ENCODE measurements around the gene MAPK8IP2. TPM values are rescaled to one million over a fixed set of nuclear protein-coding genes. Genes with fewer than 3 reads are reported as not detected.

MAPK8IP2 gene
- polyA plus RNA-seq, 1 of the 3 experiments (the other 2 are of a cell fraction), result 2.7 TPM

- ChIA-PET CTCF (interaction anchor here (1.9 kb wide), 1 partner anchor 15 kb away, joined by 12 read pairs; no protein-coding TSS in a partner anchor), POLR2A (interaction anchor here (1.2 kb wide), 1 partner anchor 27 kb away, joined by 3 read pairs; no protein-coding TSS in a partner anchor)
- Histone ChIP-seq H4K20me1 (ENCODE audit: insufficient read depth) (no peaks in the 10 kb centered on the region), H3K4me3 (ENCODE audit: low read depth in 2 of 2, low read length in 1 of 2) (no peak overlapping the region), H3K4me1 (ENCODE audit: control insufficient read depth in 1 of 2, insufficient read depth in 2 of 2, low read depth in 1 of 2, low read length in 1 of 2) (peaks cover 0 to 7% of the 10 kb centered on the region in 2 experiments; a peak in 1 of 4 replicates), H3K79me2 (ENCODE audit: insufficient read depth) (no peaks in the 10 kb centered on the region), H3F3A (replicated peaks; ENCODE audit: insufficient read depth) (no peaks in the 10 kb centered on the region), H3K27me3 (ENCODE audit: insufficient read depth) (no peaks in the 10 kb centered on the region), H3K36me3 (replicated peaks in 1 of 2; ENCODE audit: control insufficient read depth in 1 of 2, insufficient read depth in 2 of 2, low read length in 1 of 2) (no peaks in the 10 kb centered on the region), H3K27ac (ENCODE audit: low read depth in 2 of 2, low read length in 1 of 2) (no peak overlapping the region), H3K9ac (no peak overlapping the region), H3K9me2 (no peaks in the 10 kb centered on the region), H2AFZ (ENCODE audit: low read depth) (no peak overlapping the region), H3K9me3 (no peaks in the 10 kb centered on the region), H3K4me2 (no peak overlapping the region)
- no peak for TF ChIP-seq YY1 (IDR thresholded peaks at IDR 0.05; ENCODE audit: low read depth)
- TF ChIP-seq NRF1 (IDR thresholded peaks at IDR 0.05; ENCODE audit: low read depth, low read length), result no peak
- no peak for TF ChIP-seq MXI1 (IDR thresholded peaks at IDR 0.05; ENCODE audit: low read depth, low read length)
- no peak for TF ChIP-seq PBX3 (IDR thresholded peaks at IDR 0.05)
- no peak for TF ChIP-seq POLR2AphosphoS5 (IDR thresholded peaks at IDR 0.05; ENCODE audit: low read depth, low read length)
- TF ChIP-seq RFX5 (IDR thresholded peaks at IDR 0.05; ENCODE audit: low read length), result no peak
- no peak for TF ChIP-seq TCF12 (IDR thresholded peaks at IDR 0.05)
- no peak for TF ChIP-seq RCOR1 (IDR thresholded peaks at IDR 0.05; ENCODE audit: low read length)
- TF ChIP-seq TAF1 (IDR thresholded peaks at IDR 0.05; ENCODE audit: borderline replicate concordance, low read depth, low read length), result no peak
- no peak for TF ChIP-seq EZH2phosphoT487 (IDR thresholded peaks at IDR 0.05; ENCODE audit: borderline replicate concordance, low read depth)
- TF ChIP-seq USF1 (IDR thresholded peaks at IDR 0.05; ENCODE audit: borderline replicate concordance, low read depth), result no peak
- TF ChIP-seq GABPA (IDR thresholded peaks at IDR 0.05; ENCODE audit: low read depth), result no peak
- TF ChIP-seq SIN3A (IDR thresholded peaks at IDR 0.05; ENCODE audit: borderline replicate concordance, low read depth, low read length), result no peak
- DNase-seq, result no peak
- WGBS (ENCODE audit: low lambda C conversion rate), result 78% methylated on average over 6 of the region's 20 CpGs
Measured at GRCh38 chr22:50605613-50606074, 5.1 kb downstream of the MAPK8IP2 start.

GRCh38 chr22:50606165-50606945, 5.8 kb downstream of the MAPK8IP2 start:
- H3K79me2 ChIP-seq (ENCODE audit: insufficient read depth), result no peaks in the 10 kb centered on the region
- ChIA-PET POLR2A (interaction anchor here (1.2 kb wide), 1 partner anchor 28 kb away, joined by 3 read pairs; no protein-coding TSS in a partner anchor), CTCF (interaction anchor here (1.9 kb wide), 1 partner anchor 14 kb away, joined by 12 read pairs; no protein-coding TSS in a partner anchor)
- no peak overlapping the region for H3K27ac ChIP-seq (ENCODE audit: low read depth in 2 of 2, low read length in 1 of 2)
- no peaks in the 10 kb centered on the region for H4K20me1 ChIP-seq (ENCODE audit: insufficient read depth)
- H3F3A ChIP-seq (replicated peaks; ENCODE audit: insufficient read depth), result no peaks in the 10 kb centered on the region
- H3K4me3 ChIP-seq (ENCODE audit: low read depth in 2 of 2, low read length in 1 of 2), result no peak overlapping the region
- 75% methylated on average over 18 of the region's 19 CpGs for WGBS (ENCODE audit: low lambda C conversion rate)
- H3K4me1 ChIP-seq (ENCODE audit: control insufficient read depth in 1 of 2, insufficient read depth in 2 of 2, low read depth in 1 of 2, low read length in 1 of 2), result peaks cover 0 to 7% of the 10 kb centered on the region in 2 experiments; a peak in 1 of 4 replicates
- H2AFZ ChIP-seq (ENCODE audit: low read depth), result no peak overlapping the region
- no peaks in the 10 kb centered on the region for H3K9me3 ChIP-seq
- H3K9me2 ChIP-seq, result no peaks in the 10 kb centered on the region
- H3K36me3 ChIP-seq (replicated peaks in 1 of 2; ENCODE audit: control insufficient read depth in 1 of 2, insufficient read depth in 2 of 2, low read length in 1 of 2), result no peaks in the 10 kb centered on the region
- no peak overlapping the region for H3K9ac ChIP-seq
- no peak for DNase-seq
- no peaks in the 10 kb centered on the region for H3K27me3 ChIP-seq (ENCODE audit: insufficient read depth)
- H3K4me2 ChIP-seq, result no peak overlapping the region
- TF ChIP-seq GABPA (IDR thresholded peaks at IDR 0.05; ENCODE audit: low read depth) (no peak), ELF1 (IDR thresholded peaks at IDR 0.05) (no peak), TCF12 (IDR thresholded peaks at IDR 0.05) (no peak), NRF1 (IDR thresholded peaks at IDR 0.05; ENCODE audit: low read depth, low read length) (no peak), YY1 (IDR thresholded peaks at IDR 0.05; ENCODE audit: low read depth) (no peak), EZH2phosphoT487 (IDR thresholded peaks at IDR 0.05; ENCODE audit: borderline replicate concordance, low read depth) (no peak), SIN3A (IDR thresholded peaks at IDR 0.05; ENCODE audit: borderline replicate concordance, low read depth, low read length) (no peak), MAX (IDR thresholded peaks at IDR 0.05; ENCODE audit: low read depth) (no peak), USF2 (IDR thresholded peaks at IDR 0.05; ENCODE audit: borderline replicate concordance, low read depth, low read length) (no peak), PBX3 (IDR thresholded peaks at IDR 0.05) (no peak), RAD21 (IDR thresholded peaks at IDR 0.05; ENCODE audit: low read length) (no peak), GATA2 (CRISPR knock-in tag; IDR thresholded peaks at IDR 0.05) (no peak)
